Measurements from ENCODE around the gene CCDC92.

Gene CCDC92

DNA sequence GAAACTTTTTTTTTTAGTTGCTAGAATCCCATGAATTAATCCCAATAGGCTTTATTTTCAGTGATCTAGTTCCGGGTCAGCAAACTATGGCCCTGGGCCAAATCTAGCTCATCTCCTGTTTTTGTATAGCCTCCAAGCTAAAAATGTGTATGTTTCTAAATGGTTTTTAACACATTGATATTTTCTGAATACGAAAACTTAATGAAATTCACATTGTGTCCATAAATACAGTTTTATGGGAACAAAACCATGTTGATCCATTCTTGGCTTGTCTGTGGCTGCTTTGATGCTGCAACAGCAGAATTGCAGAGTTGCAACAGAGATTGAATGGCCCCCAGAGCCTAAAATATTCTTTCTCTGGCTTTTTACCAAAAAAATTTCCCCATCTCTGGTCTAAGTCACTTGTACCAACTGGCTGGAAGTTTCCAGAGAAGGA lies 47.9 kb upstream of the CCDC92 start:
- Histone ChIP-seq H4K20me1 (ENCODE audit: low read depth, low read length) (peaks cover 9% of the 10 kb centered on the region; the same call in 1 of the 2 replicates), H3F3A (ENCODE audit: insufficient read depth) (no peaks in the 10 kb centered on the region), H3K27me3 (ENCODE audit: low read length) (no peaks in the 10 kb centered on the region), H3K9me3 (ENCODE audit: insufficient read depth, low read length) (no peaks in the 10 kb centered on the region), H3K79me2 (ENCODE audit: insufficient read depth, low read length) (no peaks in the 10 kb centered on the region), H3K27ac (ENCODE audit: low read depth, low read length) (no peak overlapping the region), H3K9me2 (replicated peaks; ENCODE audit: insufficient read depth, low read length) (no peaks in the 10 kb centered on the region), H3K4me2 (ENCODE audit: low read depth, low read length, poor library complexity, severe bottlenecking) (no peak overlapping the region), H3K9ac (ENCODE audit: low read length) (no peak overlapping the region), H2AFZ (ENCODE audit: low read depth, low read length, severe bottlenecking) (no peak overlapping the region), H3K4me3 (ENCODE audit: insufficient read depth, low read length, poor library complexity, severe bottlenecking) (no peak overlapping the region), H3K36me3 (ENCODE audit: low read length) (no peaks in the 10 kb centered on the region)
- no peak for TF ChIP-seq CTCF (IDR thresholded peaks at IDR 0.05; ENCODE audit: insufficient read depth, low read length, poor library complexity, severe bottlenecking)
- TF ChIP-seq EZH2phosphoT487 (conservative IDR thresholded peaks at IDR 0.05; ENCODE audit: low read length) = no peak

DNA sequence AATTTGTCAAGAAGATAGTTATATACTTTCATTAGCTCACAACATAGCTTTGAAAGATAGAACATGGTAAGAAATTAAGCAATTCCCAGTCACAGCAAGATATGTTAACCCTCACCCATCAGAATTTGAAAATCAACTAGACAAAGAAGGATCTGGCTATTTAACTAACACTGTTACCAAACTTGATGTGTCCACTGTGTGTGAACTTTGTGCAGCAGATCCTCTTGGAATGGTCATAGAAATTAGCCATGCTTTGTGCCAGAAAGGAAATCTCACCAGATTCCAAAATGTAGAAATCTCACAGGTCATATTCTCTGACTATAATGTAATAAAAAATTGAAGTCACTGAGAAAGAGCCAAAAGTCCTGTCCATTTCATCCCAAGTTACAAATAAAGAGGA lies 46.5 kb upstream of the CCDC92 start:
- no peaks in the 10 kb centered on the region for H3F3A ChIP-seq (ENCODE audit: insufficient read depth)
- H3K9me3 ChIP-seq (ENCODE audit: insufficient read depth, low read length) = no peaks in the 10 kb centered on the region
- no peaks in the 10 kb centered on the region for H3K27me3 ChIP-seq (ENCODE audit: low read length)
- no peak overlapping the region for H3K9ac ChIP-seq (ENCODE audit: low read length)
- no peaks in the 10 kb centered on the region for H3K36me3 ChIP-seq (ENCODE audit: low read length)
- no peaks in the 10 kb centered on the region for H3K79me2 ChIP-seq (ENCODE audit: insufficient read depth, low read length)
- TF ChIP-seq EZH2phosphoT487 (conservative IDR thresholded peaks at IDR 0.05; ENCODE audit: low read length) (no peak), CTCF (IDR thresholded peaks at IDR 0.05; ENCODE audit: insufficient read depth, low read length, poor library complexity, severe bottlenecking) (no peak)
- H4K20me1 ChIP-seq (ENCODE audit: low read depth, low read length) = peaks cover 9% of the 10 kb centered on the region; the same call in 1 of the 2 replicates
- H3K4me2 ChIP-seq (ENCODE audit: low read depth, low read length, poor library complexity, severe bottlenecking) = no peak overlapping the region
- H3K9me2 ChIP-seq (replicated peaks; ENCODE audit: insufficient read depth, low read length) = no peaks in the 10 kb centered on the region
- no peak overlapping the region for H3K27ac ChIP-seq (ENCODE audit: low read depth, low read length)
- H3K4me3 ChIP-seq (ENCODE audit: insufficient read depth, low read length, poor library complexity, severe bottlenecking) = no peak overlapping the region
- H2AFZ ChIP-seq (ENCODE audit: low read depth, low read length, severe bottlenecking) = no peak overlapping the region

- Histone ChIP-seq H4K20me1 (ENCODE audit: low read depth, low read length) (peaks cover 9% of the 10 kb centered on the region; the same call in 1 of the 2 replicates), H3F3A (ENCODE audit: insufficient read depth) (no peaks in the 10 kb centered on the region), H2AFZ (ENCODE audit: low read depth, low read length, severe bottlenecking) (no peak overlapping the region), H3K9ac (ENCODE audit: low read length) (no peak overlapping the region), H3K36me3 (ENCODE audit: low read length) (no peaks in the 10 kb centered on the region), H3K4me2 (ENCODE audit: low read depth, low read length, poor library complexity, severe bottlenecking) (no peak overlapping the region), H3K9me3 (ENCODE audit: insufficient read depth, low read length) (no peaks in the 10 kb centered on the region), H3K9me2 (replicated peaks; ENCODE audit: insufficient read depth, low read length) (no peaks in the 10 kb centered on the region), H3K79me2 (ENCODE audit: insufficient read depth, low read length) (no peaks in the 10 kb centered on the region), H3K27ac (ENCODE audit: low read depth, low read length) (no peak overlapping the region), H3K27me3 (ENCODE audit: low read length) (no peaks in the 10 kb centered on the region), H3K4me3 (ENCODE audit: insufficient read depth, low read length, poor library complexity, severe bottlenecking) (no peak overlapping the region)
- TF ChIP-seq EZH2phosphoT487 (conservative IDR thresholded peaks at IDR 0.05; ENCODE audit: low read length) = no peak
- TF ChIP-seq CTCF (IDR thresholded peaks at IDR 0.05; ENCODE audit: insufficient read depth, low read length, poor library complexity, severe bottlenecking) = no peak
These were observed 45.9 kb upstream of the CCDC92 start for GRCh38 chr12:124018539-124018938.
